NCI-H1105 (cell line): ENCODE results near the gene ERICH6.

Experiments
- DNase-seq: peaks from one replicate; lab custom pipeline; 2025; lab: John Stamatoyannopoulos, UW

The ERICH6 gene

GRCh38 chr3:150703756-150704344 is at the start of gene ERICH6:
TSS of gene ERICH6 (minus strand) at chr3:150703920. CDS start at chr3:150703898, 22 bp downstream.
- DNase-seq = peak; percentile 89

- DNase-seq = peak; percentile 48
Observed at GRCh38 chr3:150751781-150752263, 48.1 kb upstream of the ERICH6 start.

GRCh38 chr3:150749255-150749654 is 45.5 kb upstream of the ERICH6 start:
- DNase-seq = no peak

GRCh38 chr3:150748684-150749047 is 44.9 kb upstream of the ERICH6 start:
- DNase-seq = no peak

- DNase-seq = no peak
Observed at GRCh38 chr3:150747886-150748683, 44.4 kb upstream of the ERICH6 start.

- no peak for DNase-seq
Observed at GRCh38 chr3:150746791-150747590, 43.3 kb upstream of the ERICH6 start.

- DNase-seq = no peak
Observed at GRCh38 chr3:150745832-150746231, 42.1 kb upstream of the ERICH6 start.

GRCh38 chr3:150744919-150745211 is 41.1 kb upstream of the ERICH6 start:
- DNase-seq = no peak

- DNase-seq = no peak
Observed at GRCh38 chr3:150744041-150744918, 40.6 kb upstream of the ERICH6 start.

GRCh38 chr3:150743508-150743907 is 39.8 kb upstream of the ERICH6 start:
- no peak for DNase-seq

- DNase-seq = no peak
Observed at GRCh38 chr3:150742679-150743078, 39.0 kb upstream of the ERICH6 start.

GRCh38 chr3:150742141-150742523 is 38.4 kb upstream of the ERICH6 start:
- DNase-seq = no peak

GRCh38 chr3:150741497-150742140 is 37.9 kb upstream of the ERICH6 start:
- peak; percentile 15 for DNase-seq

GRCh38 chr3:150740733-150741496 is 37.2 kb upstream of the ERICH6 start:
- DNase-seq = no peak

GRCh38 chr3:150739877-150740645 is 36.3 kb upstream of the ERICH6 start:
- DNase-seq = no peak

- DNase-seq = no peak
Observed at GRCh38 chr3:150739200-150739863, 35.6 kb upstream of the ERICH6 start.

- DNase-seq = no peak
Observed at GRCh38 chr3:150738688-150739087, 35.0 kb upstream of the ERICH6 start.

GRCh38 chr3:150737874-150738679 is 34.4 kb upstream of the ERICH6 start:
- no peak for DNase-seq
